ENCODE measurements around the gene GABARAP.
"Not testable (repeated sequence)": the region's sequence is repeated elsewhere in the genome, so short reads cannot be mapped to it uniquely, and the experiment has no call there.

GABARAP gene

GRCh38 chr17:7261379-7262191 lies 19.3 kb upstream of the GABARAP start:
- no peak for DNase-seq (ENCODE audit: extremely low read depth in 1 of 2, low read depth in 1 of 2)

DNA sequence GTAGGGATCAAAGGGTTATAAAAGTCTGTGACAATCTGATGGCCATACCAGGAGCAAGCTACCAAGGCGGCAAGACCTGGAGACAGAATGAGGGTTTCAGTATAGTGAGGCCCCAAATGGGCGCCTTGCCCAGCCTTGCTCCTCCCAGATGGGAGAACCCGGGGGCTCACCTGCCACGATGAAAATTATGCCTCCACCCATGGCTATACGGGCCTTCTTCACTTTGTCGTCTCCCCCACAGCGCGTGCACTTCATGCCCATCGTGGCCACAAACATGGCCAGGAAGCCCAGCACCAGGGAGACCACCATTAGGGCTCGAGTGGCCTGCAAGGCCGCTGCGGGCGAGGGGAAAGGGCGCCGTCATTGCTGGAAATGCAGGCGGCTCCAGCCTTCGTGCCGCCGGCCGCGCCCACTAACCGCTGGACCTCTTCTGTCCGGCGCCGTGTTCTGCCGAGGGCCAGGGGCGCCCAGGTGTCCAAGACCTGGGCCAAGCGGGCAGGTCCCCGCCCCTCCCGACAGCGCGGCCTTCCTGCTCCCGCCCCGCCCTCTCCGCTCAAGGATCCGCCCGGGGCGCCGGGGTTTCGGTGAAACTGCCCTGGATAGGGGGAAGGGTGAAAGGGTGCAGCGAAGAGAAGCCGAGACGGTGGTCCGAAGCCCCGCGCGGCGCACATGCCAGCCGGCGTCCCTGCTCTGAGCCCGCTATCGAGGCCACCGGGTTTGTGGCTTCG lies 18.6 kb upstream of the GABARAP start:
- no peak for DNase-seq (ENCODE audit: extremely low read depth in 1 of 2, low read depth in 1 of 2)

DNA sequence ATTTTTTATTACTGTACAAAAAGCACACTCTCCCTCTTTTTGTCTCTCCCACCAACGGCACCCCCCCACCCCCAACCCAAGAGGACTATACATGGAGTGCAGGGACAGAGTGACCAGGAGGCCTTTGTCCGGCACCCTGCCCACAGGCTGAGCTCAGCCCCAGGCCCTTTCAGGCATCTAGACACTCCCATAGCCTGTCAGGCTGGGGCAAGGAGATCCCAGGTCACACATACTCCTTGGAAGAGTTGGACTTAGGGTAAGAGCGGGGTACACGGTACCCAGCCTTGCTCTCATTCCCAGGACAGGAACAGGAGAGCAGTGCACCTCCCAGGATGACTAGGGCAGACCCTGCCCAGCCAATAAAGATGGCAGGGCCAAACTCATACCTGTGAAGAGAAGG lies 17.9 kb upstream of the GABARAP start:
- DNase-seq (ENCODE audit: extremely low read depth in 1 of 2, low read depth in 1 of 2) = no peak

- no peak for DNase-seq (ENCODE audit: extremely low read depth in 1 of 2, low read depth in 1 of 2)
These were observed 17.3 kb upstream of the GABARAP start for GRCh38 chr17:7259555-7259889.

GRCh38 chr17:7258731-7259554 lies 16.7 kb upstream of the GABARAP start:
- no peak for DNase-seq (ENCODE audit: extremely low read depth in 1 of 2, low read depth in 1 of 2)

DNA sequence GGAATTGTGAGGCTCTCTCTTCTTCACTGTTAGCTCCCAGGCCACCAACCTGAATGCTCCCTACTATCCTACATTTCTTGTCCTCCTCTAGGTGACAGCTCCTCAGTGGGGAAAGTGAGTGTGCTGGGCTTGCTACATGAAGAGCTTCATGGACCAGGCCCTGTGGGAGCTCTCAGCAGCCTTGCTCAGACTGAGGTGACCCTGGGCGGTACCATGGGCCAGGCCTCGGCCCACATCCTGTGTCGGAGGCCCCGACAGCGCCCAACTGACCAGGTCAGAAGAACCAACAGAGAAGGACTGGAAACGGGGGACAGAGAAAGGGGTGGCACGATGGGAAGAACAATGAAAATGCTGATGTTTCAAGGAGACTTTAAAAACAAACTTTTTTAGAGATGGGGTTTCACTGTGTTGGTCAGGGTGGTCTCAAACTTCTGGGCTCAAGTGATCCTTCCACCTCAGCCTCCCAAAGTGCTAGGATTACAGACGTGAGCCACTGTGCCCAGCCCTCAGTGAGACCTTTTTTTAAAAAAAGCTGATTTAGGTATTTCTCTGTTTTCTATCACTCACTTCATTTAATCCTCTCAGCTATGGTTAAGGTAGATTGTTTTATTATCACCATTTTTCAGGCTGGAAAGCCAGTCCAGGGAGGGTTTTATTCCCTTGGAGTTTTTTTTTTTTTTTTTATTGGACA lies 14.7 kb upstream of the GABARAP start:
- DNase-seq (ENCODE audit: extremely low read depth in 1 of 2, low read depth in 1 of 2) = no peak

- DNase-seq (ENCODE audit: extremely low read depth in 1 of 2, low read depth in 1 of 2) = no peak
These were observed 12.3 kb upstream of the GABARAP start for GRCh38 chr17:7254511-7254910.

DNA sequence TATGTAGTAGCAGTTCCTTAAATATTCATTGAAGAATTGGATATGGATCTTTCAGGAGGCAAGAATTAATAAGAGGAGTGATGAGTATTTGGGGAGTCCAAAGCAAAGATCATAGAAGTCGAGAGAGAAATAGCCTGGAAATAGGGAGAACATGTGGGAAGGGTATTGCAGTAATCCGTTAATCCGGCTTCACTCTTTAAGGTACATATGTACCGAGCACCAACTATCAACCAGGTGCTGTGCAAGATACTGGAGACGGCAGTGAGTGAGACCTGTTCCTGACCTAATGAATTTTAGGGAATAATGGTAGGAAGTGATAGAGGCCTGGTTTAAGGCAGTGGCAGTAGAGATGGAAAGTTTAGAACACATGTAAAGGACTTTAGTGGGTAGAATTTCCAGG lies 10.8 kb upstream of the GABARAP start:
- no peak for DNase-seq (ENCODE audit: extremely low read depth in 1 of 2, low read depth in 1 of 2)

DNA sequence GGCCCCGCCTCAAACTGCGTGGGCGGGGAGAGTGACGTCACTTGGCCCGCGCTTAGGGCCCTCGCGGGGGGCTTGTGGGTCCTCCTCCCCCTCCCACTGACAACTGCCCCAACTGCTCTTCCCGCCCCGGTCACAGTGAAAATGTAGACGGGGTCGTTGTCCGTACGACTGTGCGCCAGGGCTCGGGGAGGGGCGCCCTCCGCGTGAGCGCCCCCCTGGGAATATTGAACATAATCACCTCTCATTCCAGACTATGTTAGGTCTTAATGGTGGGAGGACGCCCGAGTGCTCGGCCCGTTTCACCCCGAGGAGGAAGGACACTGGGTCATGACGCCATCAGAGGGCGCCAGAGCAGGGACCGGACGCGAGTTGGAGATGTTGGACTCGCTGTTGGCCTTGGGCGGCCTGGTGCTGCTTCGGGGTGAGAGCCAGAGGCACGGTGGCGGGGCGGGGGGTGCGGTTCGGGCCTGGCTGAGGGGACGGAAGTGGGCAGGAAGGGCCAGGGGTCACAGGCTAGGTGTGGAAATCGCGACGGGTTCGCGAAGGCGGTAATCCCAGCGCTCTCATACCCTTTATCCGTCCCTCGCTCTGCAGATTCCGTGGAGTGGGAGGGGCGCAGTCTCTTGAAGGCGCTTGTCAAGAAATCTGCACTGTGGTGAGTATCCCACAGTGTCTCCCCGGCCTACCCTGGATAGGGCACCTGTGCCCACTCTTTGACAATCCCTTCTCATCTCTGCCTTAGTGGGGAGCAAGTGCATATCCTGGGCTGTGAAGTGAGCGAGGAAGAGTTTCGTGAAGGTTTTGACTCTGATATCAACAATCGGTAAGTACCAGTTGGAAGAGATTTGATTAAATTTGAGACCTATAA lies 10.2 kb upstream of the GABARAP start, which contains the start of gene ELP5:
ELP5 (plus strand) TSS at position 40 of the 868 bp plus-strand sequence; CDS start at position 376, 336 bp downstream.
- peak in 1 of 2 donors; percentile 99 for DNase-seq (ENCODE audit: extremely low read depth in 1 of 2, low read depth in 1 of 2)

DNA sequence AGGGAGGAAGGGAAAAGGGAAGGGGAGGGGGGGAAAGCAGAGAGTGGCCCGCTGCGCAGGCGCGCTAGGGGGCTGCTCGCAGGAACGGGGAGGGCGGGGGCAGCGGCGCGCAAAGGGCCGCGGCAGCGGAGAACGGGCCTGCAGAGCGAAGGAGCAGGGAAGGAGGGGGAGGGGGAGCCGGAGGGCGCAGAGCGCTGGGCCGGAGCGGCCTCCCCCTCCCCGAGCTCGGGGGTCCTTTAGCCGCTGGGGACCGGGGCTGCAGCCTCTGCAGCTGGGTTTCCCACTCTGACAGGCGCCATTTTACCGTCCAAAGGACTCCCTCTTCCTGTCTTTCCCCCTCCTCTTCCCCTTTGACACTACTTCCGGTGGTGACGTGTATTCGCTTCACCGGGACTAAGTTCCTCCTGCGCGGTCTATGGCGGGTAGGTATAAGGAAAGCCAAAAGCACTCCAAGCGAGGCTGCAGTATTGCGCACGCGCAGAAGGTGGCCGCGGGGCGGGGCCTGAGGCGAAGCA lies 9.5 kb upstream of the GABARAP start, which contains the start of gene CTDNEP1:
CTDNEP1 (minus strand) TSS at position 74 of the 515 bp plus-strand sequence. CDS start 438 bp downstream, outside the sequence.
- peak; percentile 65 to 98 for DNase-seq (ENCODE audit: extremely low read depth in 1 of 2, low read depth in 1 of 2)

- no peak for DNase-seq (ENCODE audit: extremely low read depth in 1 of 2, low read depth in 1 of 2)
These were observed 8.7 kb upstream of the GABARAP start for GRCh38 chr17:7250695-7251627.

DNA sequence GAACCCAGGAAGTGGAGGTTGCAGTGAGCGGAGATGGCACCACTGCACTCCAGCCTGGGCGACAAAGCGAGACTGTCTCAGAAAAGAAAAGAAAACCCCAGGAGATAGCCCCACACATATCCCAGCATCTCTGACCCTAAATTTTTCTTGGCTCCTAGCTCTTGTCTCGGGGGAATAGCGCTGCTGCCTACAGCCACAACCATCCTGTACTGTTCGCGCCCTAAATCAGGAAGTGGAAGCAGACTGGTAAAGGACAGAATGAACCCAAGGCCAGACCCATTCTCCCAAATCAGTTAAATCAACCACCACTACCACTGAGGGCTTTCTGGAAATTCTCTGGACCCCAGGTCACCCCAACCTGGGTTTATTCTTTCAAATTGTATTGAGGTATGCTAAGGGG lies 7.6 kb upstream of the GABARAP start:
- DNase-seq (ENCODE audit: extremely low read depth in 1 of 2, low read depth in 1 of 2) = no peak

DNA sequence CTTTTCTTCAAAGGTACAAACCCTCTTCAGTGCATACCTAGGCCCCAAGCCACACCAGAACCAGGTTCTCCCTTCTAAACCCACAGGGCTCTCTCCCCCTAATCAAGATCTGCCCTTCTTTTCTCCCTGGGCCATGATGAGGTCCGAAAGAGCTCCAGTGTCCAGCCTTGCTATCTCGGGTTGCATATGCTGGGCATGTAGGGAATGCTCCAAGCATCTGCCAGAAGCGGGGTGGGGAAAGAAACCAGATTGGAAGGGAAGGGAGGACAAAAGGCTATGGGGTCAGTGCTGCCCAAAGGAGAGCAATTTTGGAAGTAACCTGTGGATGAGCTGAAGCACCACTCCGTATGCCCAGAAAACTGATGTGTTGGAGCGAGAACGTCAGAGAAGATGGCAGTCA lies 7.0 kb upstream of the GABARAP start:
- DNase-seq (ENCODE audit: extremely low read depth in 1 of 2, low read depth in 1 of 2) = no peak

- DNase-seq (ENCODE audit: extremely low read depth in 1 of 2, low read depth in 1 of 2) = no peak
These were observed 6.5 kb upstream of the GABARAP start for GRCh38 chr17:7248796-7249195.

GRCh38 chr17:7246779-7247178 lies 4.5 kb upstream of the GABARAP start:
- DNase-seq (ENCODE audit: extremely low read depth in 1 of 2, low read depth in 1 of 2) = no peak

DNA sequence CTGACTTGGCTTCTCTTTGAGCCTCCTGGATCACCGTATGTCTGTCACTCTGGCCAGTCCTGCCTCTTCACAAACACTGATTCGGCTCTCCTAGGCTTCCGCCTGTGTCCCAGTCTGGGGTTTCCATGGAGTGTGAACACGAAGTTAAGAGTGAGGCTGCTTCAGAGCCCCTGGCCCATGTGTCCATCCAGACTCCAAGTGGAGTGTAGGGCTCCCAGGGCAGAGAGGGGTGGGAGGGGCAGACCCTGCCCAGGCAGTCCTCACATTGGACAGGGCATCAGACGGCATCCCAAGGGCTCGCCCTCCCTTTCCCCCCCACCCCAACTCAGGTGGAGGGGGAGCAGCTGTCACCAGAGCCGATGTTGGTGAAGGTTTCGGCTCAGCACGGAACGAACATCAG lies 1.6 kb upstream of the GABARAP start:
- not testable (repeated sequence) for DNase-seq (ENCODE audit: extremely low read depth in 1 of 2, low read depth in 1 of 2)

GRCh38 chr17:7243453-7243729 lies 1.1 kb upstream of the GABARAP start:
- DNase-seq (ENCODE audit: extremely low read depth in 1 of 2, low read depth in 1 of 2) = no peak

DNA sequence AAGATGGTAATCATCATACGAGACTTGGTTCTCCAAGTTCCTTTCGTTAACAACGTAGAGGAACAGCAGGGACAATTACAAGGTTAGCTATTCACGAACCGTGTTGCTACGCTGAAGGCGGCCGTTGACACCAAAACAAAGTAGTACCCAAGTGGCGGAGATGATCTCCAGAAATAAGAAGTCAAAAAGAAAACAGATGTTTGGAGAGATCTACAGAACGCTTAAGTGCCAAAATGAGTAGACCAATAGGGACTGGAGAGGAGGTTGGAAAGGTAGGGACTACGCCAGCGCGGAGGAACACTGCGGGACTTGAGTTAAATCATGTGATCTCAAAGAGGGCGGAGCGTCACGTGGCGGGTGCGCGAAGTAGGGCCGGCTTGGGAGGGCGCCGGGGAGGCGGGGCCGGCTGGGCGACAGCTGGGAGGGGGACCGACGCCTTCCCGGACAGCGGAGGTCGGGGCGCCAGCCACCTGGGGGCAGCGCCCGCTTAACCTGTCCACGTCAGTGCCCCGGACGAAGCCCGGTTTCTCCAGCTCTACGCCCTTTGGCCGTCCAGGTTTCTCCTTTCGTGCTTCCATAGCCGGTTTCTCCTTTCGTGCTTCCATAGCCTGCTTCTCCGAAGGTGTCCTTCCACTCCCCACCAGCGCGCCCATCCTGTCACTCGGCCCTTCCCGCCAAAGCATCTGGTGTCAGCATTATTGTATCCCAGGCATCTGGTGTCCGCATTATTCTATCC lies 636 bp upstream of the GABARAP start:
- DNase-seq (ENCODE audit: extremely low read depth in 1 of 2, low read depth in 1 of 2) = peak; percentile 90 to 92

All from activated CD8-positive, alpha-beta memory T cell treated with anti-CD3 and anti-CD28 coated beads for 1 hour (primary cell).